ENCODE measurements around the gene RABEP2. TPM values are rescaled to one million over a fixed set of nuclear protein-coding genes. Genes with fewer than 3 reads are reported as not detected.

The RABEP2 gene
- total and polyA plus RNA-seq, 2 experiments from 2014 or later = 11.8 to 27.2 TPM

- no peak for TF ChIP-seq ZNF462 (CRISPR knock-in tag; IDR thresholded peaks at IDR 0.05)
- no peak for TF ChIP-seq CREB1 (CRISPR knock-in tag; IDR thresholded peaks at IDR 0.05; ENCODE audit: low read depth)
Measured at GRCh38 chr16:28893291-28893690, 31.7 kb downstream of the RABEP2 start (continued).

- no peak overlapping the region for H3K27ac ChIP-seq (ENCODE audit: low read depth)
- H3K4me2 ChIP-seq = no peak overlapping the region
- no peaks in the 10 kb centered on the region for H3K4me1 Mint-ChIP-seq
- H3K27ac Mint-ChIP-seq = no peak overlapping the region
- H3K27me3 Mint-ChIP-seq (ENCODE audit: insufficient read depth, low read depth, poor library complexity) = peaks cover 3% of the 10 kb centered on the region
- H3K4me1 ChIP-seq (ENCODE audit: insufficient read depth) = no peaks in the 10 kb centered on the region
- H3K4me3 ChIP-seq = no peak overlapping the region
- no peaks in the 10 kb centered on the region; the same call in 1 of the 2 replicates for H4K20me1 ChIP-seq (replicated peaks; ENCODE audit: insufficient read depth)
- DNase-seq (ENCODE audit: low spot score) (no peak), ATAC-seq (no peak)
- no peaks in the 10 kb centered on the region for H3K9me3 Mint-ChIP-seq
- no peak overlapping the region; the same call in 2 of the 3 replicates for H3K4me3 Mint-ChIP-seq
- H2AFZ ChIP-seq = no peak overlapping the region
- H3K9me2 ChIP-seq (ENCODE audit: insufficient read depth) = no peaks in the 10 kb centered on the region
- no peaks in the 10 kb centered on the region for H3K27me3 ChIP-seq (ENCODE audit: insufficient read depth)
- no peaks in the 10 kb centered on the region for H3K79me2 ChIP-seq (replicated peaks; ENCODE audit: insufficient read depth)
- H3F3A ChIP-seq (replicated peaks; ENCODE audit: low read depth) = no peaks in the 10 kb centered on the region
- no peaks in the 10 kb centered on the region for H3K36me3 ChIP-seq (ENCODE audit: insufficient read depth)
- H3K36me3 Mint-ChIP-seq (ENCODE audit: low read depth) = peaks cover 3% of the 10 kb centered on the region; the same call in 1 of the 3 replicates
- TF ChIP-seq ETS1 (IDR thresholded peaks at IDR 0.05) (no peak), ZNF114 (CRISPR knock-in tag; IDR thresholded peaks at IDR 0.05) (no peak), ZNF462 (CRISPR knock-in tag; IDR thresholded peaks at IDR 0.05) (no peak)
Measured at GRCh38 chr16:28891964-28892890, 32.8 kb downstream of the RABEP2 start.
